ENCODE results near the gene ARPP21.

The ARPP21 gene

DNA sequence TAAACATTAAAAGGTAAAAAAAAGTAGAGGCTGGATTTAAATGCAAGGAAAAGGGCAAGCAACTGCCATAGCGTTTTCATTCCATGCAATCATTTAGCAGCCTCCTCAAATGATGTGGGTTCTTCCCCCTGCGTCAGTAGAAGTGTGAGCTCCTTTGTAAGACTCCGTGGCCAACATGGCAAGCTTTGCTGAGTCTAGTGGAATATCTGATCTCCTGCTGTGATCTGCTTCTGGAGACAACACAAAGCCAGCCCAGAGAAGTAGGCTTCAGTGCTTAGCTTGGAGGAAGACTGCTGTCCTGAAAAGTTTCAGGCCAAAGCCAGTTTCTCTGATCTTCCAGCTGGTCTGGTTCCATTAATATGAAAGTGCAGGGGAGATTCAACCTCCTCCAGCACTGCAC, 70.4 kb downstream of the ARPP21 start:
- Histone ChIP-seq H3K9me3 (ENCODE audit: control insufficient read depth, insufficient read depth, low read depth, low read length) (no peaks in the 10 kb centered on the region), H3K27me3 (ENCODE audit: control insufficient read depth, insufficient read depth, low read length) (no peaks in the 10 kb centered on the region), H3K36me3 (ENCODE audit: control insufficient read depth, insufficient read depth, low read length) (no peaks in the 10 kb centered on the region), H3K4me1 (ENCODE audit: control insufficient read depth, insufficient read depth, low read length) (no peaks in the 10 kb centered on the region), H3K9ac (ENCODE audit: low read length) (no peak overlapping the region), H3K4me3 (ENCODE audit: low read depth, low read length) (no peak overlapping the region), H3K27ac (ENCODE audit: low read depth, low read length) (no peak overlapping the region)

DNA sequence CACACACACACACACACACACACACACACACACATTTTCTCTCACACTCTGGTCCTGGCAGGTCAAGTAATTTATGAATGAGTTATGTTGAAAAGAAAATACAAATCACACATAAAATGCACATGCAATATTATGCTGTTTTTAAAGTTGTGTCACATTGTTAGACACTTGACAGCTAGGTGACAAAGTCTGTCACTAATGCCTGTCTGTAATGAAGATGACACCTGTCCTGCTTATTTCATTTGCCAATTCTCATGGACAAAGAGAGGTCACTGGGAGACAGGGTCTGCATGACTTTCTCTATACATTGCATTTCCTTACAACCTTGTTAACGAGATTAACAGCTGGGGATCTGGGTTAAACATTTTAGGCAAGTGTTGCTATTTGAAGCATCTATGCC, 71.2 kb downstream of the ARPP21 start:
- H3K27ac ChIP-seq (ENCODE audit: low read depth, low read length): no peak overlapping the region
- no peaks in the 10 kb centered on the region for H3K36me3 ChIP-seq (ENCODE audit: control insufficient read depth, insufficient read depth, low read length)
- H3K27me3 ChIP-seq (ENCODE audit: control insufficient read depth, insufficient read depth, low read length): no peaks in the 10 kb centered on the region
- no peak overlapping the region for H3K9ac ChIP-seq (ENCODE audit: low read length)
- H3K9me3 ChIP-seq (ENCODE audit: control insufficient read depth, insufficient read depth, low read depth, low read length): no peaks in the 10 kb centered on the region
- H3K4me1 ChIP-seq (ENCODE audit: control insufficient read depth, insufficient read depth, low read length): no peaks in the 10 kb centered on the region
- no peak overlapping the region for H3K4me3 ChIP-seq (ENCODE audit: low read depth, low read length)

DNA sequence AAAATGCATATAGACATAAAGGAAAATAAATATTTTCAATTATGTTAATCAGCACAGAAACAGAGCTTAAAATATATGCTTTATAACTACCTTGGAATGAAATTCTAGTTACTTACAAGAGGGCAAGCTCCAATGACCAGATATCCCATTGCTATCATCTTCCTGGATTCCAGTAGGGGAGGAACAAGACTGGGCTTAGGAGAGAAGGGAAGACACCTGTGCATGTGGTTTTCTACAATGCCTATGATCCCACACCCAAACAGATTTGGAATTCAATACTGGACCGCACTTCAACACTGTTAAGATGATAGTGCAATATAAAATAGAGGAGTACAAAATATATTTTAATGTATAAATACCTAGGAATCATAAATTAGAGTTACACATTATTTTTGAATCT, 79.6 kb downstream of the ARPP21 start:
- Histone ChIP-seq H3K27me3 (ENCODE audit: control insufficient read depth, insufficient read depth, low read length) (peaks cover 33% of the 10 kb centered on the region), H3K9ac (ENCODE audit: low read length) (no peak overlapping the region), H3K36me3 (ENCODE audit: control insufficient read depth, insufficient read depth, low read length) (no peaks in the 10 kb centered on the region), H3K27ac (ENCODE audit: low read depth, low read length) (no peak overlapping the region), H3K4me1 (ENCODE audit: control insufficient read depth, insufficient read depth, low read length) (no peaks in the 10 kb centered on the region), H3K4me3 (ENCODE audit: low read depth, low read length) (no peak overlapping the region), H3K9me3 (ENCODE audit: control insufficient read depth, insufficient read depth, low read depth, low read length) (no peaks in the 10 kb centered on the region)

DNA sequence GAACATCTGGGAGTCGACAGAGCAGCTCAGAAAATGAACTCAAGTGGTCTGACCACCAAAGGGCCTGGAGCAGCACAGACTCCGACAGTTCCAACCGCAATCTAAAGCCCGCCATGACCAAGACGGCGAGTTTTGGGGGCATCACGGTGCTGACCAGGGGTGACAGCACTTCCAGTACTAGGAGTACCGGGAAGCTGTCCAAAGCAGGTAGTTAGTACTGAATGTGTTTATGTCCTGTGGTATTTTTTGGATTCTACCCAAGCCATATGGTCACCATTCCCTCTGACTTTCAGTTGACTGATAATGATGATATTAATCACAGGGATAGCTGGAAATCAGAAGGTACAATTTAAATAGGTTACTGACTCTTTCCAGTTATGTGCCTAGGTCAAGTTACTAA, 82.3 kb downstream of the ARPP21 start:
- Histone ChIP-seq H3K27me3 (ENCODE audit: control insufficient read depth, insufficient read depth, low read length) (peaks cover 60% of the 10 kb centered on the region), H3K4me3 (ENCODE audit: low read depth, low read length) (no peak overlapping the region), H3K4me1 (ENCODE audit: control insufficient read depth, insufficient read depth, low read length) (no peaks in the 10 kb centered on the region), H3K9me3 (ENCODE audit: control insufficient read depth, insufficient read depth, low read depth, low read length) (no peaks in the 10 kb centered on the region), H3K9ac (ENCODE audit: low read length) (no peak overlapping the region), H3K36me3 (ENCODE audit: control insufficient read depth, insufficient read depth, low read length) (no peaks in the 10 kb centered on the region), H3K27ac (ENCODE audit: low read depth, low read length) (no peak overlapping the region)

DNA sequence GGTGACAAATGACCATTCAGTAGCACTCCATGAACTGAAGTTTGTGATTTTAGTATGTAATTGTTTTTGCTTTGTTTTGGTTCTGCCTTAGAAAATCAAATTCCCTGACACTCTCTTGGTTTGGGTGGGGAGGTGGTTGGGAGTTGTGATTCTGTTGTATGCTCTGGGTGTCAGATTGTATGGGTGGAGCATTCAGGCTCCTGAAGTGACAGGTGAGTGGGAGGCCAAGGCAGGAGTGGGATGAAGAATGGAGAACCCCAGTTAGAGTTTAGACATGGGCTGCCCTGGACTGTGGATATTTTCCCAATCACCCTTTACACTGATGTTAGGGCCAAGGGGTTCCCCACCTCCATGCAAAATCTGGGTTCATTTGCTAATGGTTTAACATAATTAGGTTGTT, 83.6 kb downstream of the ARPP21 start:
- peaks cover 72% of the 10 kb centered on the region for H3K27me3 ChIP-seq (ENCODE audit: control insufficient read depth, insufficient read depth, low read length)
- H3K9me3 ChIP-seq (ENCODE audit: control insufficient read depth, insufficient read depth, low read depth, low read length): no peaks in the 10 kb centered on the region
- no peaks in the 10 kb centered on the region for H3K4me1 ChIP-seq (ENCODE audit: control insufficient read depth, insufficient read depth, low read length)
- no peak overlapping the region for H3K27ac ChIP-seq (ENCODE audit: low read depth, low read length)
- no peak overlapping the region for H3K9ac ChIP-seq (ENCODE audit: low read length)
- no peaks in the 10 kb centered on the region for H3K36me3 ChIP-seq (ENCODE audit: control insufficient read depth, insufficient read depth, low read length)
- H3K4me3 ChIP-seq (ENCODE audit: low read depth, low read length): no peak overlapping the region

DNA sequence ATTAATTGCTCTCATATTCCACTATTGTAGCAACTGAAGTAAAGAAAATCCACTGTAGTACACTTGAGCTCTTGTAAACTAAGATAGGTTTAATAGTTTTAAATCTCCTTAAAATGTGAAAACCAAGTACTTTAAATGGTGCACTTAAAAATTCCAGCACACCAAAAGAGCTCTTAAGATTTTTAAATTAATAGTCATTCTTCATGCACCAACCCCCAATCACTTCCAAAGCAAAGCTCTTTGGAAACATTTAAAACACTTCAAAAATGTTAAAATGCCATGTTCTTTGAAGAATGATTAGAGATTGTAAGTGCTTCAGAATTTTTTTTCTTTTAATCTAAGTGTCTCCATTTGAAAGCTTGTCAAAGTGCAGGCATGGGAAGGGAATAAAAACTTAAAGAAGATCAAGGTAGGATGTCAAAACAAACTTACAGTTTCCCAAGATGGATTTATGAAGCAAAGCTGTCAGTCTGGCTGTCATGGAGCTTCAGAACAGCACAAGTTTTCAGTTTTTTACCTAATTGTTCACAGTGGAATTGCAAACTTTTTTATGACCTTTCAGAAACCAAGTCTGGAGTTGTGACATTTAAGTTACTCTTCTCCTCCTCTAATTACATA, 84.3 kb downstream of the ARPP21 start:
- H3K9ac ChIP-seq (ENCODE audit: low read length): no peak overlapping the region
- H3K4me3 ChIP-seq (ENCODE audit: low read depth, low read length): no peak overlapping the region
- no peaks in the 10 kb centered on the region for H3K36me3 ChIP-seq (ENCODE audit: control insufficient read depth, insufficient read depth, low read length)
- H3K4me1 ChIP-seq (ENCODE audit: control insufficient read depth, insufficient read depth, low read length): no peaks in the 10 kb centered on the region
- no peak overlapping the region for H3K27ac ChIP-seq (ENCODE audit: low read depth, low read length)
- H3K27me3 ChIP-seq (ENCODE audit: control insufficient read depth, insufficient read depth, low read length): peaks cover 74% of the 10 kb centered on the region
- H3K9me3 ChIP-seq (ENCODE audit: control insufficient read depth, insufficient read depth, low read depth, low read length): no peaks in the 10 kb centered on the region

DNA sequence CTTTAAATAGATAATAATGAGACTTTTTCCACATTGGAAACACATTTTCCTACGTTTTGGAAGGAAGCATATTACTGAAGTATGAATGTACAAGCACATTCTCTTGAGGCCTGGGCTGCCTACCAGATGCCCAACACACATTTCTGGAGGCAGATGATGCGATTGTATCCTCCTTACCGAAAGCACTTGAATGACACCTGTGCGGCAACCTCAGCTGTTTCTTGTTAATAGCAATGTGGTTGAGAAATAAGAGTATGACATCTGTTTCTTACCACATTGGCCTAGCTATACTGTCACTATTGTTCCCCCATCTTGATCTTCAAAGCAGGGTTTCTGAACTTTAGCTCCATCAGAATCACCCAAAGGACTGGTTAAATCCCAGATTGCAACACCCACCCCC, 84.8 kb downstream of the ARPP21 start:
- Histone ChIP-seq H3K36me3 (ENCODE audit: control insufficient read depth, insufficient read depth, low read length) (no peaks in the 10 kb centered on the region), H3K9me3 (ENCODE audit: control insufficient read depth, insufficient read depth, low read depth, low read length) (no peaks in the 10 kb centered on the region), H3K9ac (ENCODE audit: low read length) (no peak overlapping the region), H3K27ac (ENCODE audit: low read depth, low read length) (no peak overlapping the region), H3K4me3 (ENCODE audit: low read depth, low read length) (no peak overlapping the region), H3K27me3 (ENCODE audit: control insufficient read depth, insufficient read depth, low read length) (peaks cover 79% of the 10 kb centered on the region), H3K4me1 (ENCODE audit: control insufficient read depth, insufficient read depth, low read length) (no peaks in the 10 kb centered on the region)

DNA sequence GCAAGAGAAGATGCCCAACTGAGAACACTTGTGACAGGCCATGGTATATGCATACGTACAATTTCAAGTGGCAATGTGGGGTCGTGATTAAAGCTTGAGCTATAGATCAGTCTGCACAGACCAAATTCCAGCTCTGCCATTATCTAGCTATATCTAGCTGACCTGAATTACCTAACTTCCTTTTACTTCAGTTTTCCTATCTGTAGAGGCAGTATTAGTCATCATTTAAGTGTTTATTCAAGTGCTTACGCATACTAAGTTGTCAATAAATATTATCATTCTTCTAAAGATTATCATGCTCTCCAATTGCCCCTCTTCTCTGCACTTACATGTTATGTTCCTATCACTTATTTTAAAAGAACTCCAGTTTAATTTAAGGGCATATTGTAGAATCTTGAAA, 87.9 kb downstream of the ARPP21 start:
- no peaks in the 10 kb centered on the region for H3K36me3 ChIP-seq (ENCODE audit: control insufficient read depth, insufficient read depth, low read length)
- no peak overlapping the region for H3K9ac ChIP-seq (ENCODE audit: low read length)
- peaks cover 73% of the 10 kb centered on the region for H3K27me3 ChIP-seq (ENCODE audit: control insufficient read depth, insufficient read depth, low read length)
- no peaks in the 10 kb centered on the region for H3K9me3 ChIP-seq (ENCODE audit: control insufficient read depth, insufficient read depth, low read depth, low read length)
- H3K4me1 ChIP-seq (ENCODE audit: control insufficient read depth, insufficient read depth, low read length): no peaks in the 10 kb centered on the region
- H3K27ac ChIP-seq (ENCODE audit: low read depth, low read length): no peak overlapping the region
- no peak overlapping the region for H3K4me3 ChIP-seq (ENCODE audit: low read depth, low read length)

DNA sequence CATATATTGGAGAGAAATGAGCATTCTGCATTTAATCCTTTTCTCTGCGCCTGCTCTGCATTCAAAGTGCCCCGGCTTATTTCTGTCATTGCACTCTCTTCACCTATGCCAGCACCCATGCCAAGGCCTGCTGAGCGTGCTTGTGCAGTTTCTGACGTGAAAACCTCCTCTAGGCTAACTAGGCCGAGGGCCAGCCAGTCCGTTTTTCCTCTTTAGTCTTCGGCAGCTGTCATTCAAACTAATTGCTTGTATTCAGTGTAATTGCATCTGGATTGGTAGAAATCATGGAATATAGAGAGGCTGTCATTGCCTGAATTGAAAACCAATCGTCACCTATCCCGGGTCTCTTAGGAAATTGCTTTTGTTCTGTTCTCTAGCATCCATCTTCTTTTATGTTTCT, 94.0 kb downstream of the ARPP21 start:
- Histone ChIP-seq H3K27ac (ENCODE audit: low read depth, low read length) (no peak overlapping the region), H3K4me3 (ENCODE audit: low read depth, low read length) (no peak overlapping the region), H3K27me3 (ENCODE audit: control insufficient read depth, insufficient read depth, low read length) (peaks cover 34% of the 10 kb centered on the region), H3K36me3 (ENCODE audit: control insufficient read depth, insufficient read depth, low read length) (no peaks in the 10 kb centered on the region), H3K9me3 (ENCODE audit: control insufficient read depth, insufficient read depth, low read depth, low read length) (no peaks in the 10 kb centered on the region), H3K9ac (ENCODE audit: low read length) (no peak overlapping the region), H3K4me1 (ENCODE audit: control insufficient read depth, insufficient read depth, low read length) (no peaks in the 10 kb centered on the region)

DNA sequence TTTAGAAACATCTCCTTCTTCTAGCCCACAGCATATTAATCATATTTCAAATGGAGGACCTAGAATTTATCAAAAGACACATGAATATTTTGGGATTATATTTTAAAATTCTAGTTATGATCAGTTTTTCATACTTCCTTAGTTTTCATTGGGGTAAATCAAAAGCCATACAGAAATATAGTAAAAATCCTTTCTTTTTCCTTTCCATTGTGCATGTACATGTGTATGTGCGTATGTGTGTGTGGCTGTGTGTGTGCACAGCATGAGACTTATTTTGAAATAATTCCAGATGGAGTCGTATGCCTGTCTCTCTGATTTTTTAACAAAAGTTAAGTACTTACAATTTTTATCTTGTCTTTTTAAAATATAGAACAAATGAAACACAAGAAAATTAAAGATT, 94.5 kb downstream of the ARPP21 start:
- Histone ChIP-seq H3K4me1 (ENCODE audit: control insufficient read depth, insufficient read depth, low read length) (no peaks in the 10 kb centered on the region), H3K4me3 (ENCODE audit: low read depth, low read length) (no peak overlapping the region), H3K27me3 (ENCODE audit: control insufficient read depth, insufficient read depth, low read length) (peaks cover 30% of the 10 kb centered on the region), H3K9ac (ENCODE audit: low read length) (no peak overlapping the region), H3K9me3 (ENCODE audit: control insufficient read depth, insufficient read depth, low read depth, low read length) (no peaks in the 10 kb centered on the region), H3K27ac (ENCODE audit: low read depth, low read length) (no peak overlapping the region), H3K36me3 (ENCODE audit: control insufficient read depth, insufficient read depth, low read length) (no peaks in the 10 kb centered on the region)

DNA sequence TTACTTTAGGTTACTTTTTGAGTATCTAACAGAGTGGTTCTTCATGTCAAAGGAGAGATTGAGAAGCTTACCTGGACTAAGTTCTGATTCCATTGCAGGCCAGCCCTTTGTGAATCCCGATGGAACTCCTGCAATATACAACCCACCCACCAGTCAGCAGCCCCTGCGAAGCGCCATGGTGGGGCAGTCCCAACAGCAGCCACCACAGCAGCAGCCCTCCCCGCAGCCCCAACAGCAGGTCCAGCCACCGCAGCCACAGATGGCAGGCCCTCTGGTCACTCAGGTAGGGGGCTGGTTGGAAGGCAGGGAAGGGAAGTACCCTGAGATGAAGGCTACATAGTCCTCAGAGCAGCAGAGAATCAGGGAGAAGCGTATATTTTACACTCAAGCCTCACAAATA, 97.8 kb downstream of the ARPP21 start:
- peaks cover 18% of the 10 kb centered on the region for H3K27me3 ChIP-seq (ENCODE audit: control insufficient read depth, insufficient read depth, low read length)
- no peaks in the 10 kb centered on the region; the same call in 1 of the 2 replicates for H3K4me1 ChIP-seq (ENCODE audit: control insufficient read depth, insufficient read depth, low read length)
- H3K9ac ChIP-seq (ENCODE audit: low read length): no peak overlapping the region
- no peaks in the 10 kb centered on the region for H3K9me3 ChIP-seq (ENCODE audit: control insufficient read depth, insufficient read depth, low read depth, low read length)
- no peaks in the 10 kb centered on the region for H3K36me3 ChIP-seq (ENCODE audit: control insufficient read depth, insufficient read depth, low read length)
- H3K27ac ChIP-seq (ENCODE audit: low read depth, low read length): no peak overlapping the region
- H3K4me3 ChIP-seq (ENCODE audit: low read depth, low read length): no peak overlapping the region

DNA sequence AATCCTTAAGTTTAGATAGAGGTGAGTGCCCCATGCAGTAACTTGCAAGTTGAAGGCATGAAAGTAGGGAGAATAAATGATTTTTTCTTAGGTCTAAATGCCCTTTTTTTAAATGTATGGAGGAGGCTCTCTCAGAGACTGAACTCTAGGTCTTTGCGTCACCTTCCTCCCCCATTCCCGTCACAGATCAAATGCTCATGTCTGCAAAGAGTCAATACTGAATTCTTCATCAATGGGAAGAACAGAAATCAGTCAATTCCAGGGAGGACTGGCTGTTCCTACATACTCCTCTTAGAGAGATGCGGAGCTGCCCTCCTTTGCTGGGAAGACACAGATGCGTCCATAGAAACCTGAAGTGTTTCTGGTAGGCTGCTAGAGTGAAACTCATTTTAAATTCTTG, 98.2 kb downstream of the ARPP21 start:
- Histone ChIP-seq H3K9ac (ENCODE audit: low read length) (no peak overlapping the region), H3K27ac (ENCODE audit: low read depth, low read length) (no peak overlapping the region), H3K4me1 (ENCODE audit: control insufficient read depth, insufficient read depth, low read length) (no peaks in the 10 kb centered on the region; the same call in 1 of the 2 replicates), H3K27me3 (ENCODE audit: control insufficient read depth, insufficient read depth, low read length) (peaks cover 18% of the 10 kb centered on the region), H3K36me3 (ENCODE audit: control insufficient read depth, insufficient read depth, low read length) (no peaks in the 10 kb centered on the region), H3K4me3 (ENCODE audit: low read depth, low read length) (no peak overlapping the region), H3K9me3 (ENCODE audit: control insufficient read depth, insufficient read depth, low read depth, low read length) (no peaks in the 10 kb centered on the region)
